HCT116 (cell line): ENCODE measurements around the gene RORB. TPM values are rescaled to one million over a fixed set of nuclear protein-coding genes. Genes with fewer than 3 reads are reported as not detected.

Experiments used
- ATAC-seq: fragments of 200-7000 bp; cut with Tn5 transposase; 2 replicates; pipeline ENCODE4 v1.9.1; 2020; ENCODE audit warnings: mild to moderate bottlenecking, moderate library complexity
- BruUV-seq: library from RNA; stranded (reverse); fragments of 400-500 nt; replicated peaks from 2 replicates; lab custom pipeline; 2021; lab: Mats Ljungman, UMichigan
- CTCF ChIA-PET: fragments of 300-600 bp; sonication (Branson Sonifier 250); formaldehyde crosslinking; loops from one replicate; lab custom pipeline; 2021; ENCODE audit warnings: antibody characterized with exemption; lab: Charles Lee
- POLR2A ChIA-PET: fragments of 300-600, 350-600 bp; sonication (Branson Sonifier 250); formaldehyde crosslinking; loops from one replicate; lab custom pipeline; 2021; ENCODE audit warnings: antibody characterized with exemption; lab: Charles Lee
- RAD21 ChIA-PET, 2 experiments: fragments of 300-600 bp; sonication (Branson Sonifier 250); formaldehyde crosslinking; loops; one replicate each; lab custom pipeline; 2023; ENCODE audit warnings: low total read pairs in 2 of 2; ENCODE audit not compliant: uncharacterized antibody in 2 of 2, unreplicated experiment in 2 of 2, low non-redundant PET in 1 of 2; lab: Charles Lee
- DNase-seq: peaks from one replicate; pipeline ENCODE4 v3.0.0-alpha.2; 2010; ENCODE audit warnings: low read depth, low spot score
- H2AFZ ChIP-seq: fragments of 200-600 bp; shearing (Covaris generic), sonication (generic); 2 replicates; pipeline ENCODE4 v1.6.1; 2017; ENCODE audit warnings: low read depth, mixed run types, mixed read lengths, antibody characterized with exemption, low read length; ENCODE audit not compliant: poor library complexity, severe bottlenecking
- H3K27ac ChIP-seq: 2 replicates; pipeline ENCODE4 v1.5.1; 2012; ENCODE audit warnings: low read depth, low read length
- H3K27me3 ChIP-seq: fragments of 200-600 bp; sonication (generic); 2 replicates; pipeline ENCODE4 v1.6.1; 2016; ENCODE audit warnings: mixed run types, low read length, mixed read lengths; ENCODE audit not compliant: insufficient read depth
- H3K36me3 ChIP-seq, 2 experiments: fragments of 200-500 bp in 1 of 2; fragments of 200-600 bp in 1 of 2; sonication (Bioruptor generic) in 1 of 2; sonication (generic) in 1 of 2; 2 replicates each; pipeline versions ENCODE4 v1.5.1 to v1.6.1; 2014 to 2016; ENCODE audit warnings: low read length in 2 of 2, inconsistent platforms in 1 of 2, mixed read lengths in 1 of 2, mixed run types in 1 of 2; ENCODE audit not compliant: insufficient read depth in 2 of 2, control insufficient read depth in 1 of 2
- H3K4me1 ChIP-seq, 2 experiments: fragments of 200-600 bp in 1 of 2; sonication (generic) in 1 of 2; 2 replicates each; pipeline versions ENCODE4 v1.5.1 to v1.6.1; 2012 to 2017; ENCODE audit warnings: low read length in 2 of 2, inconsistent platforms in 1 of 2, mild to moderate bottlenecking in 1 of 2, mixed read lengths in 1 of 2, mixed run types in 1 of 2, moderate library complexity in 1 of 2; ENCODE audit not compliant: insufficient read depth in 2 of 2, control insufficient read depth in 1 of 2
- H3K4me2 ChIP-seq: fragments of 200-600 bp; sonication (generic); 2 replicates; pipeline ENCODE4 v1.6.1; 2017; ENCODE audit warnings: mixed run types, low read length, mixed read lengths
- H3K4me3 ChIP-seq, 2 experiments: fragments of 200-600 bp in 1 of 2; sonication (generic) in 1 of 2; replicated peaks in 1 of 2; 2 replicates each; pipeline ENCODE4 v1.5.1; 2011 to 2016; ENCODE audit warnings: low read length in 2 of 2, control low read depth in 1 of 2, low read depth in 1 of 2, mild to moderate bottlenecking in 1 of 2, mixed read lengths in 1 of 2, mixed run types in 1 of 2
- H3K79me2 ChIP-seq: fragments of 200-600 bp; sonication (generic); 2 replicates; pipeline ENCODE4 v1.6.1; 2017; ENCODE audit warnings: mild to moderate bottlenecking, mixed run types, low read length, moderate library complexity, mixed read lengths; ENCODE audit not compliant: insufficient read depth
- H3K9ac ChIP-seq: fragments of 200-600 bp; sonication (generic); 2 replicates; pipeline ENCODE4 v1.6.1; 2016; ENCODE audit warnings: low read length, mixed read lengths
- H3K9me2 ChIP-seq: fragments of 200-600 bp; sonication (generic), shearing (Covaris generic); 2 replicates; pipeline ENCODE4 v1.6.1; 2017; ENCODE audit warnings: mixed run types, mild to moderate bottlenecking, moderate library complexity; ENCODE audit not compliant: insufficient read depth
- H3K9me3 ChIP-seq, 2 experiments: fragments of 200-500 bp in 1 of 2; fragments of 200-600 bp in 1 of 2; sonication (Bioruptor generic) in 1 of 2; sonication (generic) in 1 of 2; 2 replicates each; pipeline ENCODE4 v1.6.1; 2014 to 2017; ENCODE audit warnings: low read length in 2 of 2, mixed read lengths in 2 of 2, inconsistent platforms in 1 of 2, low read depth in 1 of 2, mild to moderate bottlenecking in 1 of 2, mixed run types in 1 of 2, moderate library complexity in 1 of 2; ENCODE audit not compliant: control insufficient read depth in 1 of 2, insufficient read depth in 1 of 2
- H4K20me1 ChIP-seq: fragments of 200-600 bp; sonication (generic), shearing (Covaris generic); 2 replicates; pipeline ENCODE4 v1.6.1; 2017; ENCODE audit warnings: mixed run types, mild to moderate bottlenecking, moderate library complexity; ENCODE audit not compliant: insufficient read depth
- ATF3 ChIP-seq: IDR thresholded peaks from 2 replicates; pipeline ENCODE4 v1.6.1; 2012
- CBX3 ChIP-seq: IDR thresholded peaks from 2 replicates; pipeline ENCODE4 v1.6.1; 2012; ENCODE audit warnings: low read depth
- CEBPB ChIP-seq: IDR thresholded peaks from 2 replicates; pipeline ENCODE4 v1.6.1; 2012; ENCODE audit warnings: low read depth
- CTCF ChIP-seq, 3 experiments: fragments of 200-600 bp in 1 of 3; sonication (generic) in 1 of 3; IDR thresholded peaks in 2 of 3; conservative IDR thresholded peaks in 1 of 3; 2 replicates each; pipeline ENCODE4 v1.5.1; 2012 to 2017; ENCODE audit warnings: low read depth in 2 of 3, low read length in 2 of 3, antibody characterized with exemption in 1 of 3, borderline replicate concordance in 1 of 3, control low read depth in 1 of 3, mild to moderate bottlenecking in 1 of 3, mixed read lengths in 1 of 3, mixed run types in 1 of 3, moderate library complexity in 1 of 3; ENCODE audit not compliant: insufficient read depth in 1 of 3
- EGR1 ChIP-seq: IDR thresholded peaks from 2 replicates; pipeline ENCODE4 v1.6.1; 2012; ENCODE audit warnings: low read depth
- EZH2 ChIP-seq: fragments of 200-600 bp; sonication (generic); IDR thresholded peaks from 2 replicates; pipeline ENCODE4 v1.6.1; 2017; ENCODE audit warnings: antibody characterized with exemption, mixed run types
- EZH2phosphoT487 ChIP-seq: fragments of 200-600 bp; IDR thresholded peaks from 2 replicates; pipeline ENCODE4 v1.6.1; 2018; ENCODE audit warnings: antibody characterized with exemption, borderline replicate concordance
- FOSL1 ChIP-seq: IDR thresholded peaks from 2 replicates; pipeline ENCODE4 v1.6.1; 2012; ENCODE audit warnings: low read depth
- JUND ChIP-seq: IDR thresholded peaks from 2 replicates; pipeline ENCODE4 v1.6.1; 2012
- MAX ChIP-seq: IDR thresholded peaks from 2 replicates; pipeline ENCODE4 v1.6.1; 2012
- RAD21 ChIP-seq: IDR thresholded peaks from 2 replicates; pipeline ENCODE4 v1.6.1; 2012; ENCODE audit warnings: low read depth, mild to moderate bottlenecking
- REST ChIP-seq: IDR thresholded peaks from 2 replicates; pipeline ENCODE4 v1.6.1; 2012; ENCODE audit warnings: low read depth
- SIN3A ChIP-seq: IDR thresholded peaks from 2 replicates; pipeline ENCODE4 v1.6.1; 2012; ENCODE audit warnings: low read depth
- SP1 ChIP-seq: IDR thresholded peaks from 2 replicates; pipeline ENCODE4 v1.6.1; 2012; ENCODE audit warnings: low read depth
- SRF ChIP-seq: IDR thresholded peaks from 2 replicates; pipeline ENCODE4 v1.6.1; 2012; ENCODE audit warnings: low read depth
- TCF7L2 ChIP-seq: IDR thresholded peaks from 2 replicates; pipeline ENCODE4 v1.7.0; 2011; ENCODE audit warnings: borderline replicate concordance, inconsistent platforms; ENCODE audit not compliant: insufficient read depth, insufficient read length; ENCODE audit errors: extremely low read depth
- YY1 ChIP-seq: IDR thresholded peaks from 2 replicates; pipeline ENCODE4 v1.6.1; 2011; ENCODE audit warnings: low read length, low read depth, moderate library complexity, mild to moderate bottlenecking; ENCODE audit not compliant: insufficient replicate concordance; ENCODE audit errors: extremely low read depth
- ZBTB33 ChIP-seq: IDR thresholded peaks from 2 replicates; pipeline ENCODE4 v1.6.1; 2011; ENCODE audit warnings: mild to moderate bottlenecking, low read length, moderate library complexity; ENCODE audit not compliant: insufficient replicate concordance; ENCODE audit errors: extremely low read depth
- ZFX ChIP-seq: fragments of 450-650 bp; IDR thresholded peaks from 2 replicates; pipeline ENCODE4 v1.6.1; 2017
- ZNF274 ChIP-seq: fragments of 200-500 bp; sonication (Bioruptor generic); IDR thresholded peaks from 2 replicates; pipeline ENCODE4 v1.6.1; 2014; ENCODE audit warnings: mild to moderate bottlenecking, low read depth, low read length, inconsistent platforms
- intact Hi-C: fragments of 100-400 bp; cut with micrococcal nuclease; formaldehyde crosslinking; loops from 2 replicates; pipeline ENCODE4 v1.10.0; 2022
- total RNA-seq: library from RNA; stranded (reverse); gene quantifications from one replicate; pipeline ENCODE4 v1.2.1, GENCODE V29; 2021; ENCODE audit not compliant: unreplicated experiment

The RORB gene
- total RNA-seq, 1 experiment from 2014 or later: 0.02 TPM

GRCh38 chr9:74610523-74611061 lies 113.5 kb downstream of the RORB start:
- H4K20me1 ChIP-seq: no peaks in the 10 kb centered on the region
- no peaks in the 10 kb centered on the region for H3K4me1 ChIP-seq
- ChIA-PET RAD21 (no interaction called here), POLR2A (no interaction called here), CTCF (interaction anchor here (0.8 kb wide), 1 partner anchor 927 kb away, joined by 3 read pairs; no protein-coding TSS in a partner anchor)
- H3K4me2 ChIP-seq: no peak overlapping the region
- no peaks in the 10 kb centered on the region for H3K36me3 ChIP-seq
- no peak for ATAC-seq
- TF ChIP-seq SRF (no peak), TCF7L2 (no peak), REST (no peak), JUND (no peak), RAD21 (no peak), EZH2 (no peak), SIN3A (no peak), CEBPB (no peak), ZFX (no peak), CBX3 (no peak), SP1 (no peak), FOSL1 (no peak), MAX (no peak), ZBTB33 (no peak), YY1 (no peak), ZNF274 (no peak), CTCF (IDR thresholded peaks at IDR 0.05 in 2 of 3, conservative IDR thresholded peaks at IDR 0.05 in 1 of 3; ENCODE audit: borderline replicate concordance in 1 of 3, insufficient read depth in 1 of 3, low read depth in 2 of 3, low read length in 2 of 3) (no peak), EZH2phosphoT487 (no peak), ATF3 (no peak), EGR1 (no peak)
- intact Hi-C loops: no loop called here
- no peaks in the 10 kb centered on the region for H3K79me2 ChIP-seq
- no peak overlapping the region for H2AFZ ChIP-seq
- H3K4me3 ChIP-seq: no peak overlapping the region
- H3K27me3 ChIP-seq: peaks cover 24% of the 10 kb centered on the region
- no peak overlapping the region for H3K27ac ChIP-seq
- DNase-seq: no peak
- no TSS peak for BruUV-seq
- no peaks in the 10 kb centered on the region for H3K9me3 ChIP-seq
- no peaks in the 10 kb centered on the region for H3K9me2 ChIP-seq
- H3K9ac ChIP-seq: no peak overlapping the region
